NT2/D1 (cell line): Measurements from ENCODE around the gene PKIG.

ENCODE experiments used
- SUZ12 ChIP-seq: IDR thresholded peaks from 2 replicates; pipeline ENCODE4 v1.6.1; 2011; ENCODE audit not compliant: insufficient read length, insufficient read depth; ENCODE audit errors: extremely low read depth
- YY1 ChIP-seq: IDR thresholded peaks from 2 replicates; pipeline ENCODE4 v1.6.1; 2011; ENCODE audit not compliant: insufficient read length, insufficient read depth

- TF ChIP-seq YY1 (no peak), SUZ12 (no peak)
Measured at GRCh38 chr20:44620030-44620429, 37.7 kb downstream of the PKIG start.
